ENCODE measurements around the gene FOXO6.

GRCh38 chr1:41414716-41415306, 53.6 kb downstream of the FOXO6 start:
- TF ChIP-seq GLIS3 (CRISPR knock-in tag; IDR thresholded peaks at IDR 0.05): no peak
- TF ChIP-seq PATZ1 (CRISPR knock-in tag; IDR thresholded peaks at IDR 0.05; ENCODE audit: borderline replicate concordance): no peak
- no peak for TF ChIP-seq ESRRG (CRISPR knock-in tag; IDR thresholded peaks at IDR 0.05)
- no peak for TF ChIP-seq ZC3H10 (CRISPR knock-in tag; IDR thresholded peaks at IDR 0.05)
- TF ChIP-seq ZFP3 (CRISPR knock-in tag; IDR thresholded peaks at IDR 0.05): no peak
